Measurements from ENCODE around the gene CTSZ.

GRCh38 chr20:58969439-58969838 is 37.6 kb downstream of the CTSZ start:
- TF ChIP-seq POLR2AphosphoS5 (IDR thresholded peaks at IDR 0.05; ENCODE audit: low read depth) (no peak), SPI1 (IDR thresholded peaks at IDR 0.05; ENCODE audit: borderline replicate concordance, low read depth) (no peak)
- TF ChIP-seq, protein P1, sequence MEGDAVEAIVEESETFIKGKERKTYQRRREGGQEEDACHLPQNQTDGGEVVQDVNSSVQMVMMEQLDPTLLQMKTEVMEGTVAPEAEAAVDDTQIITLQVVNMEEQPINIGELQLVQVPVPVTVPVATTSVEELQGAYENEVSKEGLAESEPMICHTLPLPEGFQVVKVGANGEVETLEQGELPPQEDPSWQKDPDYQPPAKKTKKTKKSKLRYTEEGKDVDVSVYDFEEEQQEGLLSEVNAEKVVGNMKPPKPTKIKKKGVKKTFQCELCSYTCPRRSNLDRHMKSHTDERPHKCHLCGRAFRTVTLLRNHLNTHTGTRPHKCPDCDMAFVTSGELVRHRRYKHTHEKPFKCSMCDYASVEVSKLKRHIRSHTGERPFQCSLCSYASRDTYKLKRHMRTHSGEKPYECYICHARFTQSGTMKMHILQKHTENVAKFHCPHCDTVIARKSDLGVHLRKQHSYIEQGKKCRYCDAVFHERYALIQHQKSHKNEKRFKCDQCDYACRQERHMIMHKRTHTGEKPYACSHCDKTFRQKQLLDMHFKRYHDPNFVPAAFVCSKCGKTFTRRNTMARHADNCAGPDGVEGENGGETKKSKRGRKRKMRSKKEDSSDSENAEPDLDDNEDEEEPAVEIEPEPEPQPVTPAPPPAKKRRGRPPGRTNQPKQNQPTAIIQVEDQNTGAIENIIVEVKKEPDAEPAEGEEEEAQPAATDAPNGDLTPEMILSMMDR (IDR thresholded peaks at IDR 0.05; ENCODE audit: insufficient read depth, low read length) = no peak
